ENCODE measurements around the gene HSD11B2.

The HSD11B2 gene

DNA sequence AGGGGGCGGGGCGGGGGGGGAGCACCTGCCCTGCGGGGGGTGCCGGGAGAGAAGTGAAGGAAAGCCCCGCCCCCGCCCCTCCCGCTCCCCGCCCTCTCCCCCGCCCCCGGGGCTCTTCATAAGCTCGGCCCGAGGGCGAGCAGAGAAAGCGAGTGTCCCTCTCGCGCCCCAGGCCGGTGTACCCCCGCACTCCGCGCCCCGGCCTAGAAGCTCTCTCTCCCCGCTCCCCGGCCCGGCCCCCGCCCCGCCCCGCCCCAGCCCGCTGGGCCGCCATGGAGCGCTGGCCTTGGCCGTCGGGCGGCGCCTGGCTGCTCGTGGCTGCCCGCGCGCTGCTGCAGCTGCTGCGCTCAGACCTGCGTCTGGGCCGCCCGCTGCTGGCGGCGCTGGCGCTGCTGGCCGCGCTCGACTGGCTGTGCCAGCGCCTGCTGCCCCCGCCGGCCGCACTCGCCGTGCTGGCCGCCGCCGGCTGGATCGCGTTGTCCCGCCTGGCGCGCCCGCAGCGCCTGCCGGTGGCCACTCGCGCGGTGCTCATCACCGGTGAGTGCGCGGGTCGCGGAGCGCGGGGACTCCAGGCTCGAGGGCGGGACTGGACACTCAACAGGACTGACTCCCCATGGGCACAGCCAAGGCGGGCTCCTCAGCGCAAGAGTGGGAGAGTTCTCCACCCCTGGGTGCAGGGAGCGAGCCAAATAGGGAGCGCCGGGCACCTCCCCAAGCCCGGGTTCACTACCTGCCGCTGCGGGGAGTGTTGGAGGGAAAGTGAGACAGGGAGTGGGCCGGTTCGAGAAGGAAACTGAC is at the start of gene HSD11B2:
Gene HSD11B2 (plus strand): TSS at position 145 of the 798 bp plus-strand sequence. CDS start 128 bp downstream, at position 273.
- H3K4me3 ChIP-seq (ENCODE audit: low read depth, low read length), result peak within 1 kb of the TSS; percentile 40
- TF ChIP-seq, protein P1, sequence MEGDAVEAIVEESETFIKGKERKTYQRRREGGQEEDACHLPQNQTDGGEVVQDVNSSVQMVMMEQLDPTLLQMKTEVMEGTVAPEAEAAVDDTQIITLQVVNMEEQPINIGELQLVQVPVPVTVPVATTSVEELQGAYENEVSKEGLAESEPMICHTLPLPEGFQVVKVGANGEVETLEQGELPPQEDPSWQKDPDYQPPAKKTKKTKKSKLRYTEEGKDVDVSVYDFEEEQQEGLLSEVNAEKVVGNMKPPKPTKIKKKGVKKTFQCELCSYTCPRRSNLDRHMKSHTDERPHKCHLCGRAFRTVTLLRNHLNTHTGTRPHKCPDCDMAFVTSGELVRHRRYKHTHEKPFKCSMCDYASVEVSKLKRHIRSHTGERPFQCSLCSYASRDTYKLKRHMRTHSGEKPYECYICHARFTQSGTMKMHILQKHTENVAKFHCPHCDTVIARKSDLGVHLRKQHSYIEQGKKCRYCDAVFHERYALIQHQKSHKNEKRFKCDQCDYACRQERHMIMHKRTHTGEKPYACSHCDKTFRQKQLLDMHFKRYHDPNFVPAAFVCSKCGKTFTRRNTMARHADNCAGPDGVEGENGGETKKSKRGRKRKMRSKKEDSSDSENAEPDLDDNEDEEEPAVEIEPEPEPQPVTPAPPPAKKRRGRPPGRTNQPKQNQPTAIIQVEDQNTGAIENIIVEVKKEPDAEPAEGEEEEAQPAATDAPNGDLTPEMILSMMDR (conservative IDR thresholded peaks at IDR 0.05; ENCODE audit: low read depth, low read length), result no peak
- DNase-seq (ENCODE audit: low read depth), result peak; percentile 36

DNA sequence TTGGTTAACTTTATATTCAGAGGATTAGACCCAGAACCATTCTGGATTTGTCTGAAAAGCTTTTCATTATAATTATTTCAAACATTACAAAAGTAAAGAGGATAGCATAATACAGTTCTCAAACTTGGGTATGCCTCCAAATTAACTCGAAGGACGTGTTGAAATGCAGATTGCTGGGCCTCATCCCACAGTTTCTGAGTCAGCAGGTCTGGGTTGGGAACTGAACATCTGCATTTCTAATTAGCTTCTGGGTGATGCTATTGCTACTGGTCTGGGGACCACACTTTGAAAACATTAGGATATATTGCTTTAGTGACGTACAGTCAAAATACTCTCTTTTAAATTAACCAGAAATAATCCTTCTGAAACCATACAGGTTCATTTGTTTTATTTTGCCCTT is 47.6 kb upstream of the HSD11B2 start:
- H3K4me3 ChIP-seq (ENCODE audit: low read depth, low read length), result no peak overlapping the region
- no peak for DNase-seq (ENCODE audit: low read depth)
- TF ChIP-seq, protein P1 (conservative IDR thresholded peaks at IDR 0.05; ENCODE audit: low read depth, low read length), result no peak

DNA sequence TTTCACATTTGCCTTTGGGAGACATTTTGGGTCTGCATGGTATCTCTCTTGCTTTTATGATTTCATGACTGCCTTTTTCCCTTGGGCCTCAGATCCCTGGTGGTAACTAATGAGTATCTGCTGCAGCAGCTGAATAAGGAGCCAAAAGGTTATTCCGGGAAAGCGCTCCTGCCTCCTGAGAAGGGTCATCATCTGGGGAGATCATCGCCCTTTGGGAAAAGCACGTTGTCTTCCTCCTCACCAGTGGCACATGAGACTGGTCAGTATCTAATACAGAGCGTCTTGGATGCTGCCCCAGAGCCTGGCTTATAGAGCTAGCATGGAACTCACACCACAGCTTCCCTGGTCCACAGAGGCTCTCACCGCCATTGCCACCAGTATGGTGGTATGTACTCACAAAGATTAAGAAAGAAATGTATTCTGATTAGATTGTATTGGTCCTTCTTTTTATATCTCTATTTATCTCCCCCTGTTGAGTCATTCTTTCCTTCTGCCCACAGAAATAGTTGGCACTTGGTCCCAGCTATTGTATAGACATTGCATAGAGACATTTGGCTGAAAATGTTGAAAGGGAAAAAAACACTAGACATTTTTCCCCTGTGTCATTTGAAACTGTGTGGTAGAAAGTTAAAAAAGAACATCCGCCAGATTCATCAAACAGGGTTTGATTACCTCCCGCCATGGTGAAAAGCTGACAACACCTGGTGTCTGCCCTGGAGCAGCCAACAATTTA is 46.0 kb upstream of the HSD11B2 start:
- TF ChIP-seq, protein P1 (conservative IDR thresholded peaks at IDR 0.05; ENCODE audit: low read depth, low read length), result no peak

DNA sequence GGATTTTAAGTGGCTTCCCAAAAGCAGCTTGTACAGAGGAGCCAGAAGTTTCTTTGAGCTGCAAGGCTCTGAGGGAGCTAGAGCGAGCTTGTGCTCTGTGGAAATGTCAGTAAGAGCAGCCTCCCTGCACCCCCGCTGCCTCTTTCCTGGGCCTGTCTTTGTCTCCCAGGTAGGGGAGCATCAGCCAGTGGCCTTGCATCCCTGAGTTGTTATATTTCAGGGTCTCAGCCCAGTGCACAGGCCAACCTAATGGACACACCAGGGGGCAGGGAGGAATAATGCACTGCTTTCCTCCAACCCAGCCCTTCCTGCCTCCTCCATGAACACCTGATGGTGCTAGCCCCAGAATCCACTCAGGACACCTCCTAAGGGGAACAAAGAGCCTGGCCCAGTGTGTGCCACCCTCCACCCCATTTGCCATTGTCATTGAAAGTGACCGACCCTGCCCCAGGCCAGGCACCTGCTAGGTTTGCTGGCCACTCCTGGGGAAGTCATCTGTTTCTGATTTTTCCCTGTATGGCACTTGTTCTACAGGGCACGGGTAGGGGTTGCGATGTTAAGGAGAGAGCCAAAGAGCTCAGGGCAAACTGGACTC is 44.0 kb upstream of the HSD11B2 start:
- H3K4me3 ChIP-seq (ENCODE audit: low read depth, low read length), result no peak overlapping the region
- no peak for DNase-seq (ENCODE audit: low read depth)
- TF ChIP-seq, protein P1 (conservative IDR thresholded peaks at IDR 0.05; ENCODE audit: low read depth, low read length), result no peak

More for the DNA sequence above, 46.0 kb upstream of the HSD11B2 start:
- no peak for DNase-seq (ENCODE audit: low read depth)
- no peak overlapping the region for H3K4me3 ChIP-seq (ENCODE audit: low read depth, low read length)

DNA sequence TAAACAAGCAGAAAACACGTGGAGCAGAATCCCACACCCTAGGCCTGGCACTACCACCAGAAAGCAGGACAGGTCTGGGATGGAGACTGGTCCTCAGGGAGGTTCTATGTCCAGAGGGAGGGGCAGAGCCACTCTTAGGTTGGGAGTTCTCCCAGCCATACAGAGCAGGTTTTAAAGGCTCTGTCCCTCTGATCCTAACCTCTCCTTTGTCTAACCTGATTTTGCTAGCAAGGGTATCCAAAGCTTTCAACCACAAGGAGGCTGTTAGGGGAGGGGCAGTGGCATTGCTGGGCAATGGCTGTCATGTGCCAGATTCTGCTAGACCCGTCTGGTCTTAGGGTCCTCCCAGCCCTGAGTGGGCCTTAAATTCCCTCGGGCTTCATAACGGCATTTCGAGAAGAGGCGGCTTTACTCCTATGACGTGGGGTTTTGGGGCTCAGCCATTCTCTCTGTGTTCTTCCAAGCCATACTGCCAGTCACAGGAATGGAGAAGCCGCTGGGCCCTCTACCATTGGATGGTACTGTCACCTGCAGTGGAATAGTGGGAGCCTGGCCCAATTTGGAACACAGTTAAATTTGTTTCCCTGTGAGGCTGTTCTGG is 43.3 kb upstream of the HSD11B2 start:
- DNase-seq (ENCODE audit: low read depth), result no peak
- H3K4me3 ChIP-seq (ENCODE audit: low read depth, low read length), result no peak overlapping the region
- TF ChIP-seq, protein P1 (conservative IDR thresholded peaks at IDR 0.05; ENCODE audit: low read depth, low read length), result no peak

DNA sequence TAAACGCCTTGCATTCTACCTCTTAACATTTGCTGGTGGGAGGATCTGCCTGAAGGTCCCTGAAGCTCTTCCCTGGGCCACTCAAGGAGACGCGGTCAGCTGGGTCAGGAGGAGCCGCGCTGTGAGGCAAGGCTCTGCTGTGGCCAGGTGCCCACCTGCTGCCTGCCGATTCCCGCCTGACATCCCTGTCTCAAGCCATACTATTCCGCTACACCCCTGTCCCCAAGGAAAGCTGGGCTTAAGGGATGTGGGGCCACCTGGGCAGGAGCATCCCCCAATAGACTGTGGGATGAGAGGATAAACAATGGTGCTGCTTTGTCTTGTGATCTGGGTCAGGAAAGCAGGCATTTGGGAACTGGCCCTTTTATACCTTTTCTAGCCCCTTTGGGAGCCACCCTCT is 42.7 kb upstream of the HSD11B2 start:
- H3K4me3 ChIP-seq (ENCODE audit: low read depth, low read length), result no peak overlapping the region
- DNase-seq (ENCODE audit: low read depth), result no peak
- TF ChIP-seq, protein P1 (conservative IDR thresholded peaks at IDR 0.05; ENCODE audit: low read depth, low read length), result no peak

Measured in choroid plexus epithelial cell (primary cell).